ENCODE data around the gene AR. TPM values are rescaled to one million over a fixed set of nuclear protein-coding genes. Genes with fewer than 3 reads are reported as not detected.

The AR gene
- total and polyA plus RNA-seq, 4 donors: 1.9 to 5.0 (median 3.5) TPM

DNA sequence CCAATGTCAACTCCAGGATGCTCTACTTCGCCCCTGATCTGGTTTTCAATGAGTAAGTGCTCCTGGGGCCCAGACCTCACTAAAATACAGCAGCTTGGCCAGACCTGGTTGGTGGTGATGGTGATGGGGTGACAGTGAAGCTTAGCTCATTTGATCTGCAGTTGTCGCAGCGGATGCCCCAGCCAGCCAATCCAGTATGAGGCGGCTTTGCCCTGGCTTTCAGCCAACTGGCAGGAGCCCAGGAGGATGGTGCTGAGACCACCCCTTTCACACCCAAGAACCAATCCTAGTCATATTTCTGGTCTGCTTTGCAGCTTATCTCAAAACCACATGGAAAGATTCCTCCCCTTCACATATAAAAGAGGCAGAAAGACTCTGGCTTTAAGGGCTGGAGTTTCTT, 173.8 kb downstream of the AR start:
- Histone ChIP-seq H3K36me3 (ENCODE audit: control insufficient read depth, insufficient read depth, low read length) (no peaks in the 10 kb centered on the region), H3K9me3 (ENCODE audit: control insufficient read depth, insufficient read depth, low read length) (no peaks in the 10 kb centered on the region), H3K4me3 (ENCODE audit: low read depth, low read length) (no peak overlapping the region), H3K27ac (ENCODE audit: low read depth, low read length) (no peak overlapping the region), H3K27me3 (ENCODE audit: control insufficient read depth, insufficient read depth, low read length) (no peaks in the 10 kb centered on the region), H3K4me1 (ENCODE audit: control insufficient read depth, insufficient read depth, low read length) (no peaks in the 10 kb centered on the region)
- DNase-seq (ENCODE audit: low read depth in 4 of 6, low spot score in 6 of 6): no peak
- WGBS (ENCODE audit: insufficient coverage): 86% methylated on average over 1 of the region's 4 CpGs

DNA sequence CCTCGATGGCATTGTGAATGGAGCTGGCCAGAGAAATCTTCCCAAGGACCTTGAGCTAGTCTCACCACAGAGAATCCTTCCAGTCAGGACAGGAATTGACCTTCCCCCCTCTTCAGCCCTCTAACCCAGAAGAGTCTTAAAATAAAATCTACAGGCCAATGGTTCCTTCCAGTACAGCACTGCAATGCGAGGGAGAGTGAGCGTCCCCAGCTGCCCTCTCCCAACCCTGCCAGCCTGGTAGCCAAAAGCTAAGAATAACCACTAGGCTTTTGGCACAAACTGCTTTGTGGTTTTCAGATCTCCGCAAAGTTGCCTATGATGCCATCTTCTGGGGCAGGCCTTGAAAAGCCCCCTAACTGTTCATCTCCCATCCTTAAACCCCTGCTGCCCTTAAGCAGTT, 175.1 kb downstream of the AR start:
- no peaks in the 10 kb centered on the region for H3K4me1 ChIP-seq (ENCODE audit: control insufficient read depth, insufficient read depth, low read length)
- no peak overlapping the region for H3K27ac ChIP-seq (ENCODE audit: low read depth, low read length)
- H3K27me3 ChIP-seq (ENCODE audit: control insufficient read depth, insufficient read depth, low read length): no peaks in the 10 kb centered on the region
- H3K4me3 ChIP-seq (ENCODE audit: low read depth, low read length): no peak overlapping the region
- DNase-seq (ENCODE audit: low read depth in 4 of 6, low spot score in 6 of 6): no peak
- WGBS (ENCODE audit: insufficient coverage): 88% methylated on average over 3 of the region's 4 CpGs
- no peaks in the 10 kb centered on the region for H3K9me3 ChIP-seq (ENCODE audit: control insufficient read depth, insufficient read depth, low read length)
- no peaks in the 10 kb centered on the region for H3K36me3 ChIP-seq (ENCODE audit: control insufficient read depth, insufficient read depth, low read length)

GRCh38 chrX:67720344-67720743, 176.5 kb downstream of the AR start:
- Histone ChIP-seq H3K36me3 (ENCODE audit: control insufficient read depth, insufficient read depth, low read length) (no peaks in the 10 kb centered on the region), H3K9me3 (ENCODE audit: control insufficient read depth, insufficient read depth, low read length) (no peaks in the 10 kb centered on the region), H3K27ac (ENCODE audit: low read depth, low read length) (no peak overlapping the region), H3K27me3 (ENCODE audit: control insufficient read depth, insufficient read depth, low read length) (no peaks in the 10 kb centered on the region), H3K4me1 (ENCODE audit: control insufficient read depth, insufficient read depth, low read length) (no peaks in the 10 kb centered on the region), H3K4me3 (ENCODE audit: low read depth, low read length) (no peak overlapping the region)
- no peak for DNase-seq (ENCODE audit: low read depth in 4 of 6, low spot score in 6 of 6)

DNA sequence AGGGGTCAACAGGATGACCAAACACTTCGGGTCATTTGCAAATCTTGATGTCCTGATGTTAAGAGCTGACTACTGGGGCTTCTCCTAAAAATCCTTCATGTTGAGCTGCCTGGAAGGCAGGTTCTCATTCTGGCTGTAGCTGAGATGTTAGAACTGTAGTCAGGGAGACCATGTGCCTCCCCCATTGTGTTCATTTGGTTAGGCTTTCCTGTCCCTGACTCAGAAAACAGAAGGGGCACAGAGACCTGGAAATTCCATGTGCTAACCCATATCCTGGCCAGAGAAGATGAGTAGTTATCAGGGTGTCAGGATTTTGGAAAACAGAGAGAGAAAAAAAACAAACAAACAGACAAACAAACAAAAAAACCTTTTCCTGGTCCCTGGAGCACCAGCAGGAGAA, 177.5 kb downstream of the AR start:
- Histone ChIP-seq H3K9me3 (ENCODE audit: control insufficient read depth, insufficient read depth, low read length) (no peaks in the 10 kb centered on the region), H3K4me3 (ENCODE audit: low read depth, low read length) (no peak overlapping the region), H3K27me3 (ENCODE audit: control insufficient read depth, insufficient read depth, low read length) (no peaks in the 10 kb centered on the region), H3K36me3 (ENCODE audit: control insufficient read depth, insufficient read depth, low read length) (no peaks in the 10 kb centered on the region), H3K27ac (ENCODE audit: low read depth, low read length) (no peak overlapping the region), H3K4me1 (ENCODE audit: control insufficient read depth, insufficient read depth, low read length) (no peaks in the 10 kb centered on the region)
- no peak for DNase-seq (ENCODE audit: low read depth in 4 of 6, low spot score in 6 of 6)
- 50% methylated on average over 1 of the region's 1 CpG for WGBS (ENCODE audit: insufficient coverage)

DNA sequence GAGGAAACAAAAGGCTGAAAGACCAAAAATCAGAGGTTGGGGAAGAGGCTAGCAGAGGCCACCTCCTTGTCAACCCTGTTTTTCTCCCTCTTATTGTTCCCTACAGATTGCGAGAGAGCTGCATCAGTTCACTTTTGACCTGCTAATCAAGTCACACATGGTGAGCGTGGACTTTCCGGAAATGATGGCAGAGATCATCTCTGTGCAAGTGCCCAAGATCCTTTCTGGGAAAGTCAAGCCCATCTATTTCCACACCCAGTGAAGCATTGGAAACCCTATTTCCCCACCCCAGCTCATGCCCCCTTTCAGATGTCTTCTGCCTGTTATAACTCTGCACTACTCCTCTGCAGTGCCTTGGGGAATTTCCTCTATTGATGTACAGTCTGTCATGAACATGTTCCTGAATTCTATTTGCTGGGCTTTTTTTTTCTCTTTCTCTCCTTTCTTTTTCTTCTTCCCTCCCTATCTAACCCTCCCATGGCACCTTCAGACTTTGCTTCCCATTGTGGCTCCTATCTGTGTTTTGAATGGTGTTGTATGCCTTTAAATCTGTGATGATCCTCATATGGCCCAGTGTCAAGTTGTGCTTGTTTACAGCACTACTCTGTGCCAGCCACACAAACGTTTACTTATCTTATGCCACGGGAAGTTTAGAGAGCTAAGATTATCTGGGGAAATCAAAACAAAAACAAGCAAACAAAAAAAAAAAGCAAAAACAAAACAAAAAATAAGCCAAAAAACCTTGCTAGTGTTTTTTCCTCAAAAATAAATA, 179.9 kb downstream of the AR start:
- Histone ChIP-seq H3K4me3 (ENCODE audit: low read depth, low read length) (no peak overlapping the region), H3K9me3 (ENCODE audit: control insufficient read depth, insufficient read depth, low read length) (no peaks in the 10 kb centered on the region), H3K27ac (ENCODE audit: low read depth, low read length) (no peak overlapping the region), H3K36me3 (ENCODE audit: control insufficient read depth, insufficient read depth, low read length) (no peaks in the 10 kb centered on the region), H3K27me3 (ENCODE audit: control insufficient read depth, insufficient read depth, low read length) (no peaks in the 10 kb centered on the region), H3K4me1 (ENCODE audit: control insufficient read depth, insufficient read depth, low read length) (no peaks in the 10 kb centered on the region)
- DNase-seq (ENCODE audit: low read depth in 4 of 6, low spot score in 6 of 6): no peak
- 71% methylated on average over 5 of the region's 5 CpGs for WGBS (ENCODE audit: insufficient coverage)

- Histone ChIP-seq H3K27me3 (ENCODE audit: control insufficient read depth, insufficient read depth, low read length) (no peaks in the 10 kb centered on the region), H3K9me3 (ENCODE audit: control insufficient read depth, insufficient read depth, low read length) (no peaks in the 10 kb centered on the region), H3K27ac (ENCODE audit: low read depth, low read length) (no peak overlapping the region), H3K36me3 (ENCODE audit: control insufficient read depth, insufficient read depth, low read length) (no peaks in the 10 kb centered on the region), H3K4me1 (ENCODE audit: control insufficient read depth, insufficient read depth, low read length) (no peaks in the 10 kb centered on the region), H3K4me3 (ENCODE audit: low read depth, low read length) (no peak overlapping the region)
- DNase-seq (ENCODE audit: low read depth in 4 of 6, low spot score in 6 of 6): no peak
- WGBS (ENCODE audit: insufficient coverage): 59% methylated on average over 3 of the region's 5 CpGs
Measured at GRCh38 chrX:67724359-67725110, 180.7 kb downstream of the AR start.

DNA sequence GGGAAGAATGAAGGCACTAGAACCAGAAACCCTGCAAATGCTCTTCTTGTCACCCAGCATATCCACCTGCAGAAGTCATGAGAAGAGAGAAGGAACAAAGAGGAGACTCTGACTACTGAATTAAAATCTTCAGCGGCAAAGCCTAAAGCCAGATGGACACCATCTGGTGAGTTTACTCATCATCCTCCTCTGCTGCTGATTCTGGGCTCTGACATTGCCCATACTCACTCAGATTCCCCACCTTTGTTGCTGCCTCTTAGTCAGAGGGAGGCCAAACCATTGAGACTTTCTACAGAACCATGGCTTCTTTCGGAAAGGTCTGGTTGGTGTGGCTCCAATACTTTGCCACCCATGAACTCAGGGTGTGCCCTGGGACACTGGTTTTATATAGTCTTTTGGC, 181.7 kb downstream of the AR start:
- Histone ChIP-seq H3K27me3 (ENCODE audit: control insufficient read depth, insufficient read depth, low read length) (no peaks in the 10 kb centered on the region), H3K9me3 (ENCODE audit: control insufficient read depth, insufficient read depth, low read length) (no peaks in the 10 kb centered on the region), H3K36me3 (ENCODE audit: control insufficient read depth, insufficient read depth, low read length) (no peaks in the 10 kb centered on the region), H3K27ac (ENCODE audit: low read depth, low read length) (no peak overlapping the region), H3K4me3 (ENCODE audit: low read depth, low read length) (no peak overlapping the region), H3K4me1 (ENCODE audit: control insufficient read depth, insufficient read depth, low read length) (no peaks in the 10 kb centered on the region)
- no peak for DNase-seq (ENCODE audit: low read depth in 4 of 6, low spot score in 6 of 6)
- 82% methylated on average over 2 of the region's 2 CpGs for WGBS (ENCODE audit: insufficient coverage)

- DNase-seq (ENCODE audit: low read depth in 4 of 6, low spot score in 6 of 6): no peak
- Histone ChIP-seq H3K36me3 (ENCODE audit: control insufficient read depth, insufficient read depth, low read length) (no peaks in the 10 kb centered on the region), H3K4me1 (ENCODE audit: control insufficient read depth, insufficient read depth, low read length) (no peaks in the 10 kb centered on the region)
Measured at GRCh38 chrX:67726018-67726417, 182.2 kb downstream of the AR start.

DNA sequence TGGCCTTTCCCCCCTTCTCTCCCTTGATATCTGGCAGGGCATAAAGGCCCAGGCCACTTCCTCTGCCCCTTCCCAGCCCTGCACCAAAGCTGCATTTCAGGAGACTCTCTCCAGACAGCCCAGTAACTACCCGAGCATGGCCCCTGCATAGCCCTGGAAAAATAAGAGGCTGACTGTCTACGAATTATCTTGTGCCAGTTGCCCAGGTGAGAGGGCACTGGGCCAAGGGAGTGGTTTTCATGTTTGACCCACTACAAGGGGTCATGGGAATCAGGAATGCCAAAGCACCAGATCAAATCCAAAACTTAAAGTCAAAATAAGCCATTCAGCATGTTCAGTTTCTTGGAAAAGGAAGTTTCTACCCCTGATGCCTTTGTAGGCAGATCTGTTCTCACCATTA, 183.8 kb downstream of the AR start:
- H3K4me3 ChIP-seq (ENCODE audit: low read depth, low read length): no peak overlapping the region
- no peak overlapping the region for H3K27ac ChIP-seq (ENCODE audit: low read depth, low read length)
- no CpG with 5 or more reads among the region's 2 CpGs for WGBS (ENCODE audit: insufficient coverage)
- DNase-seq (ENCODE audit: low read depth in 4 of 6, low spot score in 6 of 6): no peak
- no peaks in the 10 kb centered on the region for H3K36me3 ChIP-seq (ENCODE audit: control insufficient read depth, insufficient read depth, low read length)
- no peaks in the 10 kb centered on the region for H3K27me3 ChIP-seq (ENCODE audit: control insufficient read depth, insufficient read depth, low read length)
- H3K4me1 ChIP-seq (ENCODE audit: control insufficient read depth, insufficient read depth, low read length): no peaks in the 10 kb centered on the region
- H3K9me3 ChIP-seq (ENCODE audit: control insufficient read depth, insufficient read depth, low read length): no peaks in the 10 kb centered on the region

More at GRCh38 chrX:67726018-67726417, 182.2 kb downstream of the AR start:
- WGBS (ENCODE audit: insufficient coverage): no CpG with 5 or more reads among the region's 1 CpG
- Histone ChIP-seq H3K4me3 (ENCODE audit: low read depth, low read length) (no peak overlapping the region), H3K27ac (ENCODE audit: low read depth, low read length) (no peak overlapping the region), H3K27me3 (ENCODE audit: control insufficient read depth, insufficient read depth, low read length) (no peaks in the 10 kb centered on the region), H3K9me3 (ENCODE audit: control insufficient read depth, insufficient read depth, low read length) (no peaks in the 10 kb centered on the region)

DNA sequence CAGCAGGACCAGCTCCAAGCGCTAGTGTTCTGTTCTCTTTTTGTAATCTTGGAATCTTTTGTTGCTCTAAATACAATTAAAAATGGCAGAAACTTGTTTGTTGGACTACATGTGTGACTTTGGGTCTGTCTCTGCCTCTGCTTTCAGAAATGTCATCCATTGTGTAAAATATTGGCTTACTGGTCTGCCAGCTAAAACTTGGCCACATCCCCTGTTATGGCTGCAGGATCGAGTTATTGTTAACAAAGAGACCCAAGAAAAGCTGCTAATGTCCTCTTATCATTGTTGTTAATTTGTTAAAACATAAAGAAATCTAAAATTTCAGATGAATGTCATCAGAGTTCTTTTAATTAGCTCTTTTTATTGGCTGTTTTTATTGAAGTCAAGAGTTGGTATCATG, 186.5 kb downstream of the AR start:
- no peak for DNase-seq (ENCODE audit: low read depth in 4 of 6, low spot score in 6 of 6)
- no CpG with 5 or more reads among the region's 2 CpGs for WGBS (ENCODE audit: insufficient coverage)
- no peak overlapping the region for H3K4me3 ChIP-seq (ENCODE audit: low read depth, low read length)
- H3K36me3 ChIP-seq (ENCODE audit: control insufficient read depth, insufficient read depth, low read length): no peaks in the 10 kb centered on the region
- no peaks in the 10 kb centered on the region for H3K27me3 ChIP-seq (ENCODE audit: control insufficient read depth, insufficient read depth, low read length)
- H3K9me3 ChIP-seq (ENCODE audit: control insufficient read depth, insufficient read depth, low read length): no peaks in the 10 kb centered on the region
- no peaks in the 10 kb centered on the region for H3K4me1 ChIP-seq (ENCODE audit: control insufficient read depth, insufficient read depth, low read length)
- H3K27ac ChIP-seq (ENCODE audit: low read depth, low read length): no peak overlapping the region
